Activated naive CD4-positive, alpha-beta T cell treated with anti-CD3 and anti-CD28 coated beads, Interleukin-2, amount 50 U/mL, for 72 hours (primary cell): ENCODE results near the gene ZNF143. TPM values are rescaled to one million over a fixed set of nuclear protein-coding genes. Genes with fewer than 3 reads are reported as not detected.
"Not testable (repeated sequence)": the region's sequence is repeated elsewhere in the genome, so short reads cannot be mapped to it uniquely, and the experiment has no call there.

Experiments
- ATAC-seq, 2 donors: fragments of 150-1000 bp; cut with Tn5 transposase; 2 replicates each; pipeline ENCODE4 v1.10.0; 2021; ENCODE audit warnings: mild to moderate bottlenecking in 2 of 2, moderate library complexity in 2 of 2
- DNase-seq, 2 donors: peaks; one replicate each; pipeline ENCODE4 v3.0.0; 2021 to 2022; ENCODE audit warnings: low spot score in 2 of 2
- H3K27ac Mint-ChIP-seq, 2 donors: one replicate each; pipeline ENCODE4 v1.8.0; 2022; ENCODE audit warnings: mild to moderate bottlenecking in 2 of 2, mixed read lengths in 2 of 2
- H3K36me3 Mint-ChIP-seq, 2 donors: one replicate each; pipeline ENCODE4 v1.8.0; 2022; ENCODE audit warnings: mixed read lengths in 2 of 2
- H3K9me3 Mint-ChIP-seq, 2 donors: one replicate each; pipeline ENCODE4 v1.8.0; 2022; ENCODE audit warnings: mixed read lengths in 2 of 2
- total RNA-seq, 2 donors: library from RNA; stranded (reverse); gene quantifications; one replicate each; pipeline ENCODE4 v1.2.3, GENCODE V29; 2022

Gene ZNF143
- total RNA-seq, 2 donors from 2014 or later: 25.4 to 80.9 TPM

DNA sequence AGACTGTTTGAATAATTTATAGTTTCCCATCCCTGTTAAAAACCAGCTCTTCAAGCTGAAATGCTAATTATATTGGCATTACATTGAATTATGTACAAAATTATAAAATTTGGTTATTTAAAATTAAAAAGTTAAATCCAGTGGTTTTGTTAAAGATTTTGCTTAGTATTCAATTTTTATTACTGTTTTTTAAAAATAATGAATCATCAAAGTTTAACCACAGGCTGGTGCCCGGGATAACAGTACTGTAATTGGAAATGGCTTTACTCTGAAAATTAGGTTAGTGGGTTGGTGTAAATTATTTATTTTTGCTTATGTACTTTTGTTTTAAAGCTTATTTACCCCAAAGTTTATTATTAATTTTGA, 67.3 kb downstream of the ZNF143 start:
- DNase-seq (no peak), ATAC-seq (no peak)
- Mint-ChIP-seq H3K27ac (no peak overlapping the region), H3K9me3 (no peaks in the 10 kb centered on the region), H3K36me3 (no peaks in the 10 kb centered on the region)

DNA sequence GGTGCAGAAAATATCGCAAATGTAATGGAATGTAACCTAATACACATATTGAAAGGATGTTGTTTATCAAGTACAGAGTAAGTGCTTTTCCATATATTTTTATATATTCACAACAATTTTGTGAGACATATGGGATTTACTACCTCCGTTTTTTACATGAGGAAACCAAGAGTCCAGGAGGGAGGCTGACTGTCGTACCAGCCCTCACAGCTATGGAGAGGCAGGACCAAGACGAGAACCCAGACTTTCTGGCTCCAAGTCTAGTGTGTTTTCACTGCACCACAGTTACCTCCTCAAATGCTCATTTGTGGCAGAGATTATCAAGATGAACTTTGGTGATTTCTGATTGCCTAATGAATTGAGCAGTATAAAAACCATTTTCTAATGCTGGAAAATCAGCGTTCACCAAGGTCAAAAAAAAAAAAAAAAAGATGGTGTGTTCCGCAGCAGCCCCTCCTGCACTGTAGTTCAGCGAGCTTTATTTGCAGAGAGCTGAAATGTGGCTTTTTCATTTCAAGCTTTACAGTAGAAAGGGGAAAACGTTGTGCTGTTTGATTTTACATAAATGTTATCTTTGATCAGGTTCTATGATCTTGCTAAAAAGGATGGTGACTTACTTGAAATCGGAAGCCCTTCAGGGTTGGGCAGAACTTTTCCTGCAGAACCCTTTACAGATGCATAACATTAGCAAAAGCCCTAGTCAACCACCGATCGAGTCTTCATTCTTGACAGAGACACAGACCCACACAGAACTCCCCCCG, 67.9 kb downstream of the ZNF143 start:
- ATAC-seq: no peak
- Mint-ChIP-seq H3K36me3 (no peaks in the 10 kb centered on the region), H3K9me3 (no peaks in the 10 kb centered on the region), H3K27ac (no peak overlapping the region)
- DNase-seq: no peak

DNA sequence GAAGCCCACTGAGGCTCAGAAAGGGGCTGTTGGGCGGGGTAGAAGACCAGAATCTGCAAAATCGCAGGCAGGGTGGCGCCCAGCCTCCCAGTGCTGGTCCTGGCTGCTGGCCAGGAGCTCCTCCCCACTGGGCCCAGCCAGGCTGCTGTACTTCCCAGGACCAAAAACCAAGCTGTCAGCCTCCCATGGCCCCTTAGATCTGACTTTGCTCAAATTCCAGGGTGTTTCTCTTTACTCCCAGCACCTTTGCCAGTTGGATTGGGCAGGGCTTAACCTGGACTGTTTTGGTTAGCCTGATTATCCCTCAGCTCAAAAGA, 68.5 kb downstream of the ZNF143 start:
- ATAC-seq: no peak

DNA sequence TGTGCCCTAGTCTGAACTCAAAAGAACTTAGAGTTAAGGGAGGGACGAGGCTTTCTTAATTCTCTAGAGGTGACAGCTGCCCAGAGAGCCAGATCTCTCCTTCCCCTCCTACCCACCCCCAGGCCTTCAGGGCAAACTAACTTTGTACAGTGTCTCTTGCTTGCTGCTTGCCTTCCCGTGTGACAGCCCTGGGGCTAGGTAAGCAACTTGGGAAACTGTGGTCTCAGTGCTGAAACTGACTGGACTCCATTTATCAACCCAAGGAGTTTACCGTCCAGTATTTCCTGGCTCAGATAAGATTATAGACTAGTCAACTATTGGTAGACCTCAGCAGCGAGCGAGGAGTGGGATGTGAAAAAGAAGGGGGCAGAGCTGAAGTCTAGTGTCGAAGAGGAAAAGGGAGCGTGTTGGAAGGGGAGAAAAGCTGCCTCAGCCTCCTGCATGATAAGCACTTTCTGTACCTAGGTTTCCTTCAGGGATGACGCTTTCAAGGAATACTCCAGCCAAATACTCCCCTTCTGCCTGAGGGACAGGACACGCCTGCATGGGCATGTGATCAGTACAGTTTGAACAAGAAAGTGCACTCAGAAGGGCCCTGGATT, 69.3 kb downstream of the ZNF143 start:
- H3K27ac Mint-ChIP-seq: no peak overlapping the region
- ATAC-seq: no peak
- H3K9me3 Mint-ChIP-seq: no peaks in the 10 kb centered on the region
- no peak for DNase-seq
- H3K36me3 Mint-ChIP-seq: no peaks in the 10 kb centered on the region

More for the DNA sequence above, 68.5 kb downstream of the ZNF143 start:
- no peak for DNase-seq
- no peaks in the 10 kb centered on the region for H3K36me3 Mint-ChIP-seq
- no peak overlapping the region for H3K27ac Mint-ChIP-seq
- no peaks in the 10 kb centered on the region for H3K9me3 Mint-ChIP-seq

DNA sequence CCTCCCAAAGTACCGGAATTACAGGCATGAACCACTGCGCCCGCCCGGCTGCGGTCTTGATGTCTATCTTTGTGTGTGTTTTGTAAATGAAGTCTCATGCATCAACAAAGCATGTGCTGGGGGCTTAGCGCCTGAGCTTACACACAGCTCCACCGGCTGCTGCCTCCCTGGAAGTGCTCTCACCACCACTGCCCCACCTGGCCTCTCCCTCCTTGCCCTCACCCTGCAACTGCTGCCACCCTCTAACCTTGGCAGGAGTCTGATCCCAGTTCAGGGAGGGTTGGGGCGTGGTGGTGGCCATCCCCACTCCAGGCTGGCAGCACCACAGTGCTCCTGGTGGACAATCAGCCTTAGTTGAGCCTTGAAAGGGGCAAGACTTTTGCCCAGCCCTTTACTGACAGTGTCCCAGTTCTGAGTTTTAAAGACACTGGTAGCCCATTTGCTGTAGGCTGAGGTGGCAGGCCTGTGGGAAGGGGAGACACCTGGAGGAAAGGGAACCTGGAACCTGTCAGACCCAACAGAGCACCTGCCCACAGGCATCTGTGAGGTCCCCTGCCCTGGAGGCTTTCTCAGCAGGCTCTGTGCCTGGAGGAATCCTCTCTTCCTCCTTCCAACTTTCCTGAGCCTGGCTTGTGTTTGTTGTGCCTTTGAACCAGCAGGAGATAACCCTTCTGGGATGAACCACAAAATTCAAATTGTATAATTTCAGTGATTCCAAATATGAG, 70.3 kb downstream of the ZNF143 start:
- DNase-seq: no peak
- no peak for ATAC-seq
- Mint-ChIP-seq H3K36me3 (no peaks in the 10 kb centered on the region), H3K27ac (peak overlapping the region in 1 of 2 donors; percentile 77), H3K9me3 (no peaks in the 10 kb centered on the region)

DNA sequence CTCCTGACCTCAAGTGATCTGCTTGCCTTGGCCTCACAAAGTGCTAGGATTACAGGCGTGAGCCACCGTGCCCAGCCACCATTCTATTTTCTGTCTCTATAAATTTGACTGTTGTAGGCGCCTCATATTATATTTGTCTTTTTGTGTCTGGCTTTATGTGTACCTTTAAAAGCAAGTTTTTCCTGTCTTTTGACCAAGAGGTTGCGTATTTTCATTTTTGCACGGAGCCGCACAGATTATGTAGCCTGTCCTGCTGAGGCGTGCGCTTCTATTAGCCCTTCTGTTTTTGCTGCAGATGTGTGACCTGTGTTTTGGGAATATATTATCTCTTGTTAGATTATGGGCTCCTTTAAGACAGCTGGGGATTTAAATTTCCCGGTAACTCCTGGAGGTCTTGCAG, 72.2 kb downstream of the ZNF143 start:
- no peak for DNase-seq
- no peak for ATAC-seq
- Mint-ChIP-seq H3K36me3 (no peaks in the 10 kb centered on the region), H3K27ac (no peak overlapping the region), H3K9me3 (no peaks in the 10 kb centered on the region)

DNA sequence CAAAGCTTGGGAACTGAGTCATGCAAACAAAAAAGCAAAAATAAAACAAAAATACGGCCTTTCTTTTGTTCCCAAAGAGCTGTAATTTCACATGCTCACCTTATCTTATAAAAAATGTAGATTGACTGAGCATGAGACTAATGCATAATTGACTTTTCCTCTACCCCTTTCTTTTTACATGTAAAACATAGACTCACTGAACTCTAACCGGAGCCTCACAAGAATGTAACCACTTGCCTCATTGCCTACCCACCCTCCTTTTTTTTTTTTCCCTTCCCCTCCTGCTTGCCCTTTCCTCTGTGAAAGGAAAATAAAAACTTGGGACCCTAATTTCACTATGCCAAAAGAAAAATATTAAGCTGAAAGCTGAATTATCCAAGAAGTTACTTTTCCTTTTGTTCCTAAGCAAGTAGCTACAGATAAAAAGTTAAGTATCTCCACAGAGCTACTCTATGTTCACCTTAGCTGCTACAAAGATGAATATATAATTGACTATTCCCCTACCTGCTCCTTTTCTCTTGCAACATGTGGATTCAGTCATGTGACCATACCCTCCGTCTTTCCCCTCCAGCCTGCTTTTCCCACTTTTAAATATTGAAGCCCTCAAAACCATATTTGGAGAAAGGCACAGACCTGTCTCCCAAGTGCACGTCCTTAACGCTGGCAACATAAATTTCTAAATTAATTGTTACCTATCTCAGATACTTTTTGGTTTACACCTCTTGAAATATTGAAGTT, 73.1 kb downstream of the ZNF143 start:
- H3K27ac Mint-ChIP-seq: no peak overlapping the region
- H3K9me3 Mint-ChIP-seq: no peaks in the 10 kb centered on the region
- H3K36me3 Mint-ChIP-seq: no peaks in the 10 kb centered on the region
- ATAC-seq (no peak), DNase-seq (no peak)

DNA sequence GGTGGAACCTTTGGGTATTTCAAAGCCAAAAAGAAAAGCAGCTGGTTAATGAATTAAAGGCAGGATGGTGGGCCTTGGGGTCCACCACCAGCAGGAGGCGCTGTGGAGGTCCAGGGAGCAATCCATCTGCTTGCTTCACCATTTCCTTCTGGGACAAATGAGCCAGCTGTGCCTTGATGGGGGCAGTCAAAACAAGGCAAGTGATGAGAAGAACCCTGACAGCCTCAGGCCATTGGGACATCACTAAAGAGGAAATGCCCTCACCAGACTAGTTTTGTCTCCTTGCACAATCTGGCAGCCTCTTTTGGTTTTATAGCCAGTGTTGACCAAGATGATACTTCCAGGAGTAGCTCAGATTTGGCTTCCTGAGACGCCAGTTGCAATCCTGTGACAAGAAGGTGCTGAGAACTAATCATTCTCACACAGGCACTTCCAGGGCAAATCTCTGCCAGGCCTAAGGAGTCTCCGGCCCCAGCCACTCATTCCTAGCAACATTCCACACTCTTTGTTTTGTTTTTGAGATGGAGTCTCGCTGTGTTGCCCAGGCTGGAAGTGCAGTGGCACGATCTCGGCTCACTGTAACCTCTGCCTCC, 74.5 kb downstream of the ZNF143 start:
- Mint-ChIP-seq H3K9me3 (no peaks in the 10 kb centered on the region), H3K36me3 (no peaks in the 10 kb centered on the region), H3K27ac (no peak overlapping the region)
- DNase-seq (peak; percentile 78 to 89), ATAC-seq (peak; percentile 74 to 91)

DNA sequence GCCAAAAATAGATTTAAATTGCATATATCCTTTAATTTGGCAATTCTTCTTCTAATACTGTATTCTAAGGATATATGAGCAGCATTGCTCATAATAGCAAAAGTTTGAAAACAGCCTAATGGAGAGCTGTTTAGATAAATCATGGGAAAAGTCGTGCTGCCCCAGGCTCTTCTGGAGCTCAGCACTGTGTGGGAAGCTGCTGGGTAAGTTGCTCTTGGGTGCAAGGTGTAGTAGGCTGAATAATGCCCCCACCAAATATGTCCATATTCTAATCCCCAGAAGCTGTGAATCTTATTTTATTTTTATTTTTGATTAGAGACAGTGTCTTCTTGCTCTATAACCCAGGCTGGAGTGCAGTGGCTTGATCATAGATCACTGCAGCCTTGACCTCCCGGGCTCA, 77.7 kb downstream of the ZNF143 start:
- ATAC-seq (no peak), DNase-seq (no peak)
- H3K9me3 Mint-ChIP-seq: no peaks in the 10 kb centered on the region
- no peaks in the 10 kb centered on the region for H3K36me3 Mint-ChIP-seq
- no peak overlapping the region for H3K27ac Mint-ChIP-seq

DNA sequence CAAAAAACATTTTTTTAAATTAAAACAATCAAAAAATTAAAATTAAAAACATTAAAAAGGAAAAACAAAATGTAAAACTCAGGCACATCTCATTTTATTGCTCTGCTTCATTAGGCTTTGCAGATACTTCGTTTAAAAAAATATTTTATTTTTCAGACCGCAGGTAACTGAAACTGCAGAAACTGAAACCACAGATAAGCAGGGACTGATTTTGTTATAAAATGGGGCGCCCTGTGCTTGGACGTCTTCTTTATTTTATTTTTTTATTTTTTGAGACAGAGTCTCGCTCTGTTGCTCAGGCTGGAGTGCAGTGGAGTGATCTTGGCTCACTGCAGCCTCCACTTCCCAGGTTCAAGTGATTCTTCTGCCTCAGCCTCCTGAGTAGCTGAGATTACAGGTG, 88.4 kb downstream of the ZNF143 start:
- not testable (repeated sequence) for H3K9me3 Mint-ChIP-seq, H3K27ac Mint-ChIP-seq, DNase-seq, ATAC-seq
- H3K36me3 Mint-ChIP-seq: peaks cover 6 to 14% of the 10 kb centered on the region in 2 donors

DNA sequence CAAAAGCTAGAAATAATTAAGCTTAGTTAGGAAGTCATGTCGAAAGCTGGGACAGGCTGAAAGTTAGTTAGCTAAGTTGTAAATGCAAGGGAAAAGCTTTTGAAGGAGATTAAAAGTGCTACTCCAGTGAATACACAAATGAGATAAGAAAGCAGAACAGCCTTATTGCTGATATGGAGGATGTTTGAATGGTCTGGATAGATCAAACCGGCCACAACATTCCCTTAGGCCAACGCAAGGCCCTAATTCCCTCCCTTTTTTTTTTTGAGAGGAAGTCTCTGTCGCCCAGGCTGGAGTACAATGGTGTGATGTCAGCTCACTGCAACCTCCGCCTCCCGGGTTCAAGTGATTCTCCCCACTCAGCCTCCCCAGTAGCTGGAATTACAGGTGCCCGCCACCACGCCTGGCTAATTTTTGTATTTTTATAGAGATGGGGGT, 89.4 kb downstream of the ZNF143 start:
- DNase-seq (no peak), ATAC-seq (no peak)
- no peaks in the 10 kb centered on the region for H3K9me3 Mint-ChIP-seq
- peaks cover 0 to 7% of the 10 kb centered on the region in 2 donors for H3K36me3 Mint-ChIP-seq
- H3K27ac Mint-ChIP-seq: peak overlapping the region in 1 of 2 donors; percentile 83

DNA sequence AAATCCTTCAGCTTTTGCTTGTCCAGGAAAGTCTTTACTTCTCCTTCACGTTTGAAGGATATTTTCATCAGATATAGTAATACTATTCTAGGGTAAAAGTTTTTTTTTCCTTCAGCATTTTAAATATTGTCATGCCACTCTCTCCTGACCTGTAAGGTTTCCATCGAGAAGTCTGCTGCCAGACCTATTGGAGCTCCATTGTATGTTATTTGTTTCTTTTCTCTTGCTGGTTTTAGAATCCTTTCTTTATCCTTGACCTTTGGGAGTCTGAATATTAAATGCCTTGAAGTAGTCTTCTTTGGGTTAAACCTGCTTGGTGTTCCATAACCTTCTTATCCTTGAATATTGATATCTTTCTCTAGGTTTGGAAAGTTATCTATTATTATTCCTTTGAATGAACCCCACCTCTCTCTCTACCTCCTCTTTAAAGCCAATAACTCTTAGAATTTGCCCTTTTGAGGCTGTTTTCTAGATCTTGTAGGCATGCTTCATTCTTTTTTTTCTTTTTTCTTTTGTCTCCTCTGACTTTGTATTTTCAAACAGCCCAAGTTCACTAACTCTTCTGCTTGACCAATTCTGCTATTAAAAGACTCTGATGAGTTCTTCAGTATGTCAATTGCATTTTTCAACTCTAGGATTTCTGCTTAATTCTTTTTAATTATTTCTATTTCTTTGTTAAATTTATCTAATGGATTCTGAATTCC, 100.6 kb downstream of the ZNF143 start:
- DNase-seq (no peak), ATAC-seq (no peak)
- no peak overlapping the region for H3K27ac Mint-ChIP-seq
- peaks cover 6 to 23% of the 10 kb centered on the region in 2 donors for H3K9me3 Mint-ChIP-seq
- H3K36me3 Mint-ChIP-seq: peaks cover 23 to 43% of the 10 kb centered on the region in 2 donors

DNA sequence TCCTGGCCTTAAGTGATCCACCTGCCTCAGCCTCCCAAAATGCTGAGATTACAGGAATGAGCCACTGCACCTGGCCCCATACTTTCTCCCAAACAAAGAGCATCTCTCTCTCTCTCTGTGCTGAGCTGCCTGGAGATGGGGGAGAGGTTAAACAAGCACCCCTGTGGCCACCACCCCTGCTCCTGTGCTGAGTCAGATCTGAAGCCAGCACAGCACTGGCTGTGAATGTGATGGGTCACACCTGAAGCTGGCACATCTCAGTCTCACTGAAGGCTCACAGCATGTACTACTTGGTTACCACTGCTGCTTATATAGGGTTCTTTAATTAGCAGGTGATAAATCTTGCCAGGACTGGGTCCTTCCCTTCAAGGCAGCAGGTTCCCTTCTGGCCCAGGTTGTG, 101.9 kb downstream of the ZNF143 start:
- H3K36me3 Mint-ChIP-seq: peaks cover 23 to 30% of the 10 kb centered on the region in 2 donors
- H3K9me3 Mint-ChIP-seq: peaks cover 6 to 23% of the 10 kb centered on the region in 2 donors
- no peak overlapping the region for H3K27ac Mint-ChIP-seq
- DNase-seq: no peak
- no peak for ATAC-seq

DNA sequence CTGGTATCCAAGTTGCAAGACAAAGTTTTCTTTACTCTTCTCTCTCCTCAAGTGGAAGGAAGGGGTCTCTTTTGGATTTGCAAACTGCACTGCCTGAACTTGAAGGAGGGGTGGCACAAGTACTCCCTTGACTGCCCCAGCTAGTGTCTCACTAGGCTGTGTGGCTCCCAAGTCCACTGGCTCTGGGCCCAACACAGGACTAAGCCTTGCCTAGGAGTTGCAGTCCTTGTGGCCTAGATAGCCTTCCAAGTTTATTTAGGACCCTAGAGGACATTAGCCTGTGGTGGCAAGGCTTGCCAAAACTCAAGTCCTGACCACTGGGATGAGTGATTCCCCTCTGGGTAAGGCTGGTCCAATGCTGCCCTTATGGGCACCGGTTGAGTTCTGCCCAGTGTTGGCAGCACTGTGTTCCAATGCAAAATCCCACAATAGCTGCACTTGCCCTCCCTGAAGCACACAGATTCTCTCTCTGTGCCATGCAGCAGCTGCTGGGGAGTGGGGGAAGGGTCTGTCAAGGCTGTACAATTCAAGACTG, 102.5 kb downstream of the ZNF143 start:
- H3K36me3 Mint-ChIP-seq: peaks cover 23 to 30% of the 10 kb centered on the region in 2 donors
- peaks cover 6 to 23% of the 10 kb centered on the region in 2 donors for H3K9me3 Mint-ChIP-seq
- DNase-seq (no peak), ATAC-seq (no peak)
- peak overlapping the region in 1 of 2 donors; percentile 32 for H3K27ac Mint-ChIP-seq

DNA sequence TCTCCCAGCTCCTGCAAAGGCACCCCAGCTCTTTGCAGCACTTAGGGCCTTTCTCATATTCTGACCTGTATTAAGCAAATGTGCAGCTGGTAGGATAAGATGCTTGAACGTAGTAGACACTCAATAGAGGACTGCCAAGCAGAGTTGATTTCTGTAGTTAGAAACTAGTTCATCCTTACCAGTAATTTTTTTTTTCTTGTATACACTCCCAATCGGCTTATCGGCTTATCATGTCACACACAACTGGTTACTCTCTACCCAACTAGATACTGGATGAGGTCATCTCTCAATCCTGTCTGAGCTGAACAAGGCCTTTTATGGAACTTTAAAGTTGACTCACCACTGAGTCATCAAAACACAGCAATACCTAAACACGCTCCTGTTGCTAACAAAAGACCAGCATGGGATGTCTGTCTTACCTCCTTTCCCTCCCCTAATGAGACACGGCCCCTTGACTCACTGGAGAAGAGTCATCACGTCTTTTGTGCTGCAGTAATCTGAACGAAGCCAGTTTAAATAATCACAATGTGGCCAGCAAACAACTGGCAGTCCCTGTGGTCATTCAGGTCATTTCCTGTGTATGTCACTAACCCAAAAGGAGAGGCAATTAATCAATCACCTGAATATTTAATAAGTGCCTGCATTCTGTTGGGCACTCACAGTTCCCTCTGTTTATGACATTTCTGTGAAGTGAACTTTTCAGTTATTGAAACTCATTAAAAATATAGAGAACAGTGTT, 105.2 kb downstream of the ZNF143 start:
- H3K36me3 Mint-ChIP-seq: peaks cover 16 to 18% of the 10 kb centered on the region in 2 donors
- H3K27ac Mint-ChIP-seq: peak overlapping the region; percentile 80 to 96
- peaks cover 0 to 16% of the 10 kb centered on the region in 2 donors for H3K9me3 Mint-ChIP-seq
- peak; percentile 97 to 98 for ATAC-seq
- peak; percentile 68 for DNase-seq
